ENCODE results near the gene MDFIC.

GRCh38 chr7:115013886-115014285 is 92.0 kb downstream of the MDFIC start:
- TF ChIP-seq CTCF (IDR thresholded peaks at IDR 0.05), result no peak
- no peak for TF ChIP-seq REST (IDR thresholded peaks at IDR 0.05; ENCODE audit: insufficient read depth in 1 of 2, low read depth in 2 of 2, low read length in 1 of 2)
- TF ChIP-seq TCF7L2 (IDR thresholded peaks at IDR 0.05; ENCODE audit: low read depth, low read length), result no peak
